MM.1S (cell line): ENCODE measurements around the gene KLHL25.

ENCODE experiments used
- DNase-seq: peaks from one replicate; pipeline ENCODE4 v3.0.0-alpha.2; 2015
- H2AFZ ChIP-seq: fragments of 300-600 bp; sonication (generic); 2 replicates; pipeline ENCODE4 v1.6.0; 2016; ENCODE audit warnings: antibody characterized with exemption, low read length
- H3F3A ChIP-seq: fragments of 300-600 bp; sonication (generic); 2 replicates; pipeline ENCODE4 v1.6.1; 2016; ENCODE audit warnings: mild to moderate bottlenecking, antibody characterized with exemption, low read length, moderate library complexity, mixed read lengths; ENCODE audit not compliant: insufficient read depth
- H3K27ac ChIP-seq: fragments of 300-600 bp; sonication (generic); 2 replicates; pipeline ENCODE4 v1.5.1; 2016; ENCODE audit warnings: mild to moderate bottlenecking, low read length
- H3K27me3 ChIP-seq: fragments of 300-600 bp; sonication (generic); replicated peaks from 2 replicates; pipeline ENCODE4 v1.6.0; 2016; ENCODE audit warnings: low read length; ENCODE audit not compliant: insufficient read depth
- H3K36me3 ChIP-seq: fragments of 300-600 bp; sonication (generic); replicated peaks from 2 replicates; pipeline ENCODE4 v1.6.1; 2016; ENCODE audit warnings: mild to moderate bottlenecking, low read length, mixed read lengths; ENCODE audit not compliant: insufficient read depth
- H3K4me1 ChIP-seq: fragments of 300-600 bp; sonication (generic); 2 replicates; pipeline ENCODE4 v1.6.1; 2016; ENCODE audit warnings: low read length, mixed read lengths
- H3K4me2 ChIP-seq: fragments of 300-600 bp; sonication (generic); 2 replicates; pipeline ENCODE4 v1.6.0; 2016; ENCODE audit warnings: low read depth, low read length
- H3K4me3 ChIP-seq: fragments of 300-600 bp; sonication (generic); 2 replicates; pipeline ENCODE4 v1.5.1; 2016; ENCODE audit warnings: low read length, mixed read lengths
- H3K79me2 ChIP-seq: fragments of 300-600 bp; sonication (generic); 2 replicates; pipeline ENCODE4 v1.6.1; 2016; ENCODE audit warnings: mixed run types, low read length, mixed read lengths
- H3K9ac ChIP-seq: fragments of 300-600 bp; sonication (generic); 2 replicates; pipeline ENCODE4 v1.6.1; 2016; ENCODE audit warnings: low read length, mixed read lengths
- H3K9me2 ChIP-seq: fragments of 300-600 bp; sonication (generic); replicated peaks from 2 replicates; pipeline ENCODE4 v1.6.1; 2016; ENCODE audit warnings: mild to moderate bottlenecking, low read length, mixed read lengths; ENCODE audit not compliant: insufficient read depth
- H3K9me3 ChIP-seq: fragments of 300-600 bp; sonication (generic); replicated peaks from 2 replicates; pipeline ENCODE4 v1.6.1; 2016; ENCODE audit warnings: mild to moderate bottlenecking, low read length, mixed read lengths; ENCODE audit not compliant: insufficient read depth
- H4K20me1 ChIP-seq: fragments of 300-600 bp; sonication (generic); 2 replicates; pipeline ENCODE4 v1.6.1; 2016; ENCODE audit warnings: mild to moderate bottlenecking, low read length, moderate library complexity, mixed read lengths; ENCODE audit not compliant: insufficient read depth
- EZH2 ChIP-seq: fragments of 300-600 bp; sonication (generic); optimal IDR thresholded peaks from 2 replicates; pipeline ENCODE3; 2017; ENCODE audit warnings: low read depth, mild to moderate bottlenecking, antibody characterized with exemption, low read length, mixed read lengths
- EZH2phosphoT487 ChIP-seq: fragments of 300-600 bp; sonication (generic); IDR thresholded peaks from 2 replicates; pipeline ENCODE4 v1.6.1; 2018; ENCODE audit warnings: antibody characterized with exemption, low read length
- TF ChIP-seq, protein P1 (sequence below): fragments of 300-600 bp; sonication (generic); IDR thresholded peaks from 2 replicates; pipeline ENCODE4 v1.5.1; 2016; ENCODE audit warnings: antibody characterized with exemption, low read length, mixed read lengths

Gene KLHL25

DNA sequence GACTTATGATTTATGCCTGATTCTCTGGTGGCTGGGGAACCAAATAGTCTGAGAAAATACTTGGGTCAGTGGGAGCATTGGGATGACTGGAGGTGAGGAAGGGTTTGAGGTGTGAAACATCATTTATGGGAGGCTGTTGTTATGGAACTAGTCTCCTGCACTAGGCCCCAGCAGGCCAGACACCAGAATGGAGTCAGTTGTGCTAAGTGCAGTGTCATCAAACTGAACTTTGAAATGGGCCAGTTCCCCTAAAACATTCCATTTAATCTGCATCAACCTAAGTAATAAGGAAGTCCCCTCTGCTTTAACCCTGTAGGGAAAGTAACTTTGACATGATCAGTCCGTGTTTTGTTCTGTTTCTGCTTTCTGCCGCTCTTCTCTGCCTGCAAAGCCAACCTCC is 44.9 kb upstream of the KLHL25 start:
- Histone ChIP-seq H3K36me3 (no peaks in the 10 kb centered on the region), H3K79me2 (no peaks in the 10 kb centered on the region), H3K9ac (no peak overlapping the region), H3K9me3 (no peaks in the 10 kb centered on the region), H3K9me2 (no peaks in the 10 kb centered on the region), H2AFZ (peak overlapping the region; percentile 76; the same call in 1 of the 2 replicates), H3K4me3 (no peak overlapping the region), H3K27ac (no peak overlapping the region), H3K4me1 (no peaks in the 10 kb centered on the region), H3K27me3 (no peaks in the 10 kb centered on the region), H3F3A (no peaks in the 10 kb centered on the region; the same call in 1 of the 2 replicates), H4K20me1 (no peaks in the 10 kb centered on the region), H3K4me2 (no peak overlapping the region)
- TF ChIP-seq EZH2phosphoT487 (no peak), EZH2 (no peak)
- TF ChIP-seq, protein P1, sequence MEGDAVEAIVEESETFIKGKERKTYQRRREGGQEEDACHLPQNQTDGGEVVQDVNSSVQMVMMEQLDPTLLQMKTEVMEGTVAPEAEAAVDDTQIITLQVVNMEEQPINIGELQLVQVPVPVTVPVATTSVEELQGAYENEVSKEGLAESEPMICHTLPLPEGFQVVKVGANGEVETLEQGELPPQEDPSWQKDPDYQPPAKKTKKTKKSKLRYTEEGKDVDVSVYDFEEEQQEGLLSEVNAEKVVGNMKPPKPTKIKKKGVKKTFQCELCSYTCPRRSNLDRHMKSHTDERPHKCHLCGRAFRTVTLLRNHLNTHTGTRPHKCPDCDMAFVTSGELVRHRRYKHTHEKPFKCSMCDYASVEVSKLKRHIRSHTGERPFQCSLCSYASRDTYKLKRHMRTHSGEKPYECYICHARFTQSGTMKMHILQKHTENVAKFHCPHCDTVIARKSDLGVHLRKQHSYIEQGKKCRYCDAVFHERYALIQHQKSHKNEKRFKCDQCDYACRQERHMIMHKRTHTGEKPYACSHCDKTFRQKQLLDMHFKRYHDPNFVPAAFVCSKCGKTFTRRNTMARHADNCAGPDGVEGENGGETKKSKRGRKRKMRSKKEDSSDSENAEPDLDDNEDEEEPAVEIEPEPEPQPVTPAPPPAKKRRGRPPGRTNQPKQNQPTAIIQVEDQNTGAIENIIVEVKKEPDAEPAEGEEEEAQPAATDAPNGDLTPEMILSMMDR = no peak
- no peak for DNase-seq

DNA sequence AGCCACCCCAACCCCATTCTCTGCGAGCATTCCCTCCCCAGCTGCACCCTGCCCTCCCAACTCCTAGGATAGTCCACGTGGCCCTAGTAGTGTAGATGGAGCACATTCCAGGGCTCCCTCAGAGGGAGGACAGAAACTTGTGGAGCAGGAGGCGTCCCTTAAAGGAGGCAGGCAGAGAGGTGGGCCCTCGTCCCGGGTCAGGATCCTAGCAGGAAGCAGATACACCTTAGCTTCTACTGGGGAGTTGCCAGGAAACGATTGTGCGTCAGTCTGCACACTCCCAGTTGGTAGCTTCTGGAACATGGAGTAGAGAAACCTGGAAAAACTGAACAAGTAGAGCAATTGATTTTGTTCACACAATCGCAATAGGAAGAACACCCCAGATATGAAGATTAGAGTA is 43.9 kb upstream of the KLHL25 start:
- Histone ChIP-seq H3K27me3 (no peaks in the 10 kb centered on the region), H3K9me3 (no peaks in the 10 kb centered on the region), H3K9me2 (no peaks in the 10 kb centered on the region), H2AFZ (no peak overlapping the region), H3K4me1 (no peaks in the 10 kb centered on the region), H3K4me3 (no peak overlapping the region), H3K27ac (no peak overlapping the region), H3F3A (no peaks in the 10 kb centered on the region; the same call in 1 of the 2 replicates), H3K9ac (no peak overlapping the region), H3K4me2 (no peak overlapping the region), H3K79me2 (no peaks in the 10 kb centered on the region), H4K20me1 (no peaks in the 10 kb centered on the region), H3K36me3 (no peaks in the 10 kb centered on the region)
- TF ChIP-seq, protein P1 = no peak
- TF ChIP-seq EZH2phosphoT487 (no peak), EZH2 (no peak)
- no peak for DNase-seq

DNA sequence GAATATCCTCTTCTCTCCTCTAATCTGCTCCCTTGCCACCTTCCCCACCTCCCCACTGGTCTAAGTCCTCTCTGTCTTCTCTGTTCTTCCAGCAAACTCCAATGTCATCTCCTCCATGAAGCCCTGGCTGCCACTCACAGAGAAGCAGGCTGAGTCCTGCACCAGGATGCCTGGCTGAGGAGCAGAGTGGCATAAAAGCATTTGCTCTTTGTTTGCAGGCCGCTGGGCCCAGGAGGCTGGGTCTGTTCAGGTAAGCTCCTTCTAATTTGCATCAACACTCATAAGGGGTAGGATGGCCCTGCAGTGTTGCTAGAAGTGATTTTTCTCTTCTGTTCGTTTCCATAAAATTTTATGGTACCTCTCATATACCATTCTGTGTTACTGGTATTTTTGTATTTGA is 43.2 kb upstream of the KLHL25 start:
- no peak for DNase-seq
- TF ChIP-seq, protein P1 = no peak
- TF ChIP-seq EZH2phosphoT487 (no peak), EZH2 (no peak)
- Histone ChIP-seq H3K27ac (no peak overlapping the region), H3K4me2 (no peak overlapping the region), H3K36me3 (no peaks in the 10 kb centered on the region), H3K4me3 (no peak overlapping the region), H3K9ac (no peak overlapping the region), H3K9me3 (no peaks in the 10 kb centered on the region), H4K20me1 (no peaks in the 10 kb centered on the region), H3K27me3 (no peaks in the 10 kb centered on the region), H2AFZ (no peak overlapping the region), H3F3A (no peaks in the 10 kb centered on the region; the same call in 1 of the 2 replicates), H3K4me1 (no peaks in the 10 kb centered on the region), H3K9me2 (no peaks in the 10 kb centered on the region), H3K79me2 (no peaks in the 10 kb centered on the region)
